HK-2 (cell line): ENCODE measurements around the gene LRRC10.
"Not testable (repeated sequence)": the region's sequence is repeated elsewhere in the genome, so short reads cannot be mapped to it uniquely, and the experiment has no call there.

Experiments
- DNase-seq: peaks from one replicate; pipeline ENCODE4 v3.0.0-alpha.2; 2018; ENCODE audit not compliant: unreplicated experiment

The LRRC10 gene

GRCh38 chr12:69619050-69619449 is 8.3 kb upstream of the LRRC10 start:
- no peak for DNase-seq

GRCh38 chr12:69616025-69616424 is 5.3 kb upstream of the LRRC10 start:
- no peak for DNase-seq

GRCh38 chr12:69613351-69613750 is 2.6 kb upstream of the LRRC10 start:
- no peak for DNase-seq

- no peak for DNase-seq
These were observed 581 bp downstream of the LRRC10 start for GRCh38 chr12:69610126-69610525.

GRCh38 chr12:69608114-69608513 is 2.6 kb downstream of the LRRC10 start:
- no peak for DNase-seq

- not testable (repeated sequence) for DNase-seq
These were observed 6.4 kb downstream of the LRRC10 start for GRCh38 chr12:69604275-69604674.

- not testable (repeated sequence) for DNase-seq
These were observed 7.2 kb downstream of the LRRC10 start for GRCh38 chr12:69603556-69603955.

- DNase-seq: no peak
These were observed 7.8 kb downstream of the LRRC10 start for GRCh38 chr12:69602954-69603353.

GRCh38 chr12:69601962-69602685 is 8.6 kb downstream of the LRRC10 start:
- no peak for DNase-seq

GRCh38 chr12:69600804-69601203 is 9.9 kb downstream of the LRRC10 start:
- no peak for DNase-seq

GRCh38 chr12:69598174-69598753 is 12.4 kb downstream of the LRRC10 start:
- no peak for DNase-seq

- DNase-seq: no peak
These were observed 15.0 kb downstream of the LRRC10 start for GRCh38 chr12:69595689-69596088.

- DNase-seq: no peak
These were observed 21.6 kb downstream of the LRRC10 start for GRCh38 chr12:69589082-69589481.

GRCh38 chr12:69588527-69588926 is 22.2 kb downstream of the LRRC10 start:
- DNase-seq: no peak

GRCh38 chr12:69585189-69586062 is 25.3 kb downstream of the LRRC10 start, which contains the start of gene CCT2:
TSS of gene CCT2 (plus strand) at chr12:69585459. CDS start at chr12:69585522, 63 bp downstream.
- peak; percentile 94 for DNase-seq

GRCh38 chr12:69583203-69583602 is 27.5 kb downstream of the LRRC10 start:
- DNase-seq: no peak

- DNase-seq: no peak
These were observed 30.6 kb downstream of the LRRC10 start for GRCh38 chr12:69580074-69580473.

- DNase-seq: no peak
These were observed 31.7 kb downstream of the LRRC10 start for GRCh38 chr12:69579029-69579428.

- no peak for DNase-seq
These were observed 32.4 kb downstream of the LRRC10 start for GRCh38 chr12:69578283-69578682.

- no peak for DNase-seq
These were observed 35.4 kb downstream of the LRRC10 start for GRCh38 chr12:69575346-69575745.

- DNase-seq: no peak
These were observed 39.9 kb downstream of the LRRC10 start for GRCh38 chr12:69570545-69571399.
